Activated CD4-positive, alpha-beta T cell treated with anti-CD3 and anti-CD28 coated beads, Interleukin-2, Interleukin-4, amounts not matched to agents 100 ng/mL and 50 ng/mL, durations not matched to agents 16 hours and 8 hours (primary cell): ENCODE data around the gene NDUFB2.
"Not testable (repeated sequence)": the region's sequence is repeated elsewhere in the genome, so short reads cannot be mapped to it uniquely, and the experiment has no call there.

ENCODE experiments used
- DNase-seq: peaks from one replicate; pipeline ENCODE4 v3.0.0-alpha.2; 2020; ENCODE audit warnings: low spot score

The NDUFB2 gene

DNA sequence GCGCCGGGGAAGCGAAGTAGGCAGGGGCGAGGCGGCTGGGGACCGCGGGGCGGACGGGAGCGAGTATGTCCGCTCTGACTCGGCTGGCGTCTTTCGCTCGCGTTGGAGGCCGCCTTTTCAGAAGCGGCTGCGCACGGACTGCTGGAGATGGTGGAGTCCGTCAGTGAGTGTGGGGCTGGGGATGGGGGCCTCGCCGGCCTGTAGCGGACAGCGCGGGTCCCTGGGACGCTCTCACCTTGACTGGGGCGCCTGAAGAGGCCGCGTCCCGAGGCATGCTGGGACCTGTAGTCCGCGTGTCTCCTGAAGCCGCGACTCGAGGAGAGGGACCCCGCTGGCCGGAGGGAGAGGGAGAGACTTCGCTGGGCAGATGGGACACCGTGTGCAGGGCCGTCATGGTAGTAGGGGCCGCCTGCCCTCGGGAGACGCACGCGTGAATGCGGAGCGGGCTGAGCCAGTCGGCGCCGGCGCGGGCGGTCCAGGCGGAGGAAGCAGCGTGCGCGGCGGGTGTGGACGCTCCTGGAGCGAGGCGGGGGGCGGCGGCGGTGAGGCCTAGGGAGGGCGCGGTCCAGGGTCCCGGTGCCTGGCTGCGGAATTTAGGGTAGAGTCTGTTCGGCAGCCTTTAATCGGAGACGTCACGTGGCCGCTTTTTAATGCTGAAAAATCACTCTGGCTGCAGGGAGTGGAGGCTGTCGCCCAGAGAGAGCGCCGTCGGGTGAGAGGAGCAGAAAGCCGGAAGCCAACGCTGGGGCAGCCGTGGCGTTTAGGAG, at the start of gene NDUFB2:
NDUFB2 (plus strand) TSS at position 29 of the 767 bp plus-strand sequence; CDS start at position 66, 37 bp downstream.
- peak; percentile 71 for DNase-seq

DNA sequence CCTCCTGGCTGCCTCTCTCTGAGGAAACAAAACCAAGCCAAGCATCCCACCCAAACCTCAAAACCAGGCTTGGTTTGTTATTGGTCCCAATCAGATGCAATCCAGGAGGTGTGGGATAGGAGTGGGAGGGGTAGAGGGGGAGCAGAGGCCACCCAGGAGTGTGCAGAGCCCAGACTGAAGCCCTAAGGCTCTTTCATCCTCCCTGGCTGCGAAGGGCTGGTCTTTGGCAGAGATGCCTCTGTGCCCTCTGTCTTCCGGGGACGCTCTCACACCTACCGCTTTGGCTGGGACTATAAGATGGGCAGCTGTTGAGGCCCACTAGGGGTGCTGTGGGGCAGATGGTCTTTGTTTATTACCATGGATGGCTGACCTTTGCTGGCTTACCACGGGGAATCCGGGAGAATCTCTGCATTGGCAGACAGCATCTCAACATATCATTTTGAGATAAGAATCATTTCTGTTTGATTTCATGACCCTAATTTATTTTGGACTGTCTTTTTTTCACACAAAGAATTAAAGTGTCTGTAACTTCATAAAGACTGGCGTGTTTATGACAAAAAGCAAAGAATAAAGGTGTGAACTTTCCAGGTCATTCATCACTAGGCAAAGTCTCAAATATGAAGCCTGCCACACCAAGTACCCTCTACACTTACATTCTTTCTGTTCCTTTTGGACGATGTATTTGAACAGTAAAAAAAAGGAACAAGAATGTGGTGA, 49.4 kb upstream of the NDUFB2 start:
- DNase-seq: peak; percentile 28

DNA sequence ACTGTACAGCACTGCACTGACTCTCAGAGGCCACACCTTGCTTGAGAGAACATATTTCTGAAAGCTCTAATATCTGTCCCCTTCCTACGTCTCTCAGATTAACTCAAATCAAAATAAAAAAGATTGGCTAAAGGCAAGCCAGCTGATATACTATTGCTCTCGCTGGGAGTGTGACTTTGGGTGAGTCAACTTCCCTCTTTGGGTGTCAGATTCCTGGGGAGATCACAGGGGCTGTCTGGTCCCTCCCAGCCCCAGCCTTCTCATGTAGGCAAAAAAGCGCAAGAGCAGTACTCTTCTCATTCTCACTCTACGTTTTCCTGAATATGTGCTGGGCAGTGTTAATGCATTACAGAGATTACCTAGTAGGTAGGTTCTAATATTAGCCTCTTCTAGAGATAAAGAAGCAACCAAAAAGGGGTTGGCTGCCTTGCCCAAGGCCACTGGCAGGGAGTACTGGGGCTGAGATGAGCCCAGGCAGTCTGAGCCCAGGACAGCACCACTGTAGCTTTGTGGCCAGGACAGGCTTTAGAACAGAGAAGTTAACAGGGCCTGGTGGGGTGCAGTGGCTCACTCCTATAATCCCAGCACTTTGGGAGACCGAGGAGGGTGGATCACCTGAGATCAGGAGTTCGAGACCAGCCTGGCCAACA, 46.8 kb upstream of the NDUFB2 start:
- no peak for DNase-seq

DNA sequence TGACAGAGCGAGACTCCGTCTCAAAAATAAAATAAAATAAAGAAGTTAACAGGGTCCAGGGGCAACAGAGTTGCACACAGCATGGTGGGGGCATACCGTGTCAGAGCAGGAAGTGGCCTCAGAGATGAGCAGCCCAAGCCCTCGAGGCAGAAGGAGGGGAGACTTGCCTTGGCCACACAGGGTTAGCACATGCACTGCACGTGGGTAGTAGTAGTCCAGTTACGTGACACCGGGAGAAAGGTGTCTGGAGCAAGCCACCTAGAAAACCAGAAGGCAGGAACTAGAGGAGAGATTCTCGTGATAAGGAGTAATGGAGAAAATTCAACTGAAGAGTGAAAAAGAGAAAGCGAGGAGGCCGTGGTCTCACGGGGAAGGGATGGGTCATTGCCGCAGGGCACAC, 46.1 kb upstream of the NDUFB2 start:
- no peak for DNase-seq

DNA sequence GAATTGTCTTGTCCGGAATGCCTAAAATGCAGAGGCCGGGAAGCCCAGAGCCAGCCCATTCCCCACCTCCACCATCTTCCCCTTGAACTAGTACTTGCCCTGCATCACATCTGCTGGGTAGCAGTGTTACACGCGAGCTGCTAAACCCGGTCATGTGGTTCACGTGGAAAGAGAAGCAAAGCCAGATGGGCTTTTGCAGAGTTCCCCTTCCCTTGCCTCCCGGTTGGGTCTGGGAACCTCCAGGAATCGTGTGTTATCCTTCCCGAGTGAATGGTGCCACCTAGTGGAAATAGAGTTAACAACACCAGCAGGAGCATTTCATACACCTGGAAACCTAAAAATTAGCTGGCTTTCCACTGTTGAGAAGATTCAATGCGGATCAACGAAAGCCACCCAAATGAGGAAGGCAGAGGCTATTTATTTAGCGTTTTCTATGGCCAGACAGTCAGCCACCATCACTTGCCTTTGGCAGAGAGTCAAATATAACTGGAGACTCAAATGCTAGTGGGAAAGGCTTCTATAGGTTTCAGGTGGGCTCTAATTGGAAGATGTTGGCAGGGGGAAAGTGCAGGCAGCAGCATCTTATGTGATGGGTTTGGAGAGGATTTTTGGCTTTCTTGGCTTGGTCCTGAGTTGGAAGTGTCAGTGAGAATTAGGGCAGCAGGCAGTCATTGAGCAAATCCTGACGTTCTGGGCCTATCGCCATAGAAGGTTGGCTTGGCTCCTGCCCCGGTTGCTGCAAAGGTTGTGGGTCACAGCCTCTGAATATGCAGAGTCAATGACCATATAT, 43.0 kb upstream of the NDUFB2 start:
- peak; percentile 51 for DNase-seq

DNA sequence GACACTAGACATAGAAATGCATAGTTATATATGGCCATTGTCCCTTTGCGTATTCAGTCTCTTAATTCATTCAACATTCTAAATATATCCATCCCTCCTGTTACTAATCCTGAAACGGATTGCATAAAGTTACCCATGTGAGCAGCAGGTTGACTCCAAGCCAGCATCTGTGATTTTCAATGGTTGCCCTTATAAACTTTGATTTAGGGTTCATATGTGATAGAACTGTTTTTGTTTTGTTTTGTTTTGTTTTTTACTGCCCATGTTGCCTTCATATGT, 42.5 kb upstream of the NDUFB2 start:
- DNase-seq: no peak

DNA sequence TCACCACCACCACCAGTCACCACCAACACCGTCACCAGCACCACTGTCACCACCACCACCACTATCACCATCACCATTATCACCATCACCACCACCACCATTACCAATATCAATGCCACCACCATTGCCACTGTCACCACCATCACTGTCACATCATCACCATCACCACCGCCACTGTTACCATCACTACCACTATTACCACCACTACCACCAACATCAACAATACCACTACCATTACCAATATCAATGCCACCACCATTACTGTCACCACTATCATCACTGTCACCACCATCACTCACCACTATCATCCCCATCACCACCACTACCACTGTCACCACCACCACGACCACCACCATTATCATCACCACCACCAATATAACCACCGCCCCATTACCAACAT, 41.8 kb upstream of the NDUFB2 start:
- DNase-seq: no peak

DNA sequence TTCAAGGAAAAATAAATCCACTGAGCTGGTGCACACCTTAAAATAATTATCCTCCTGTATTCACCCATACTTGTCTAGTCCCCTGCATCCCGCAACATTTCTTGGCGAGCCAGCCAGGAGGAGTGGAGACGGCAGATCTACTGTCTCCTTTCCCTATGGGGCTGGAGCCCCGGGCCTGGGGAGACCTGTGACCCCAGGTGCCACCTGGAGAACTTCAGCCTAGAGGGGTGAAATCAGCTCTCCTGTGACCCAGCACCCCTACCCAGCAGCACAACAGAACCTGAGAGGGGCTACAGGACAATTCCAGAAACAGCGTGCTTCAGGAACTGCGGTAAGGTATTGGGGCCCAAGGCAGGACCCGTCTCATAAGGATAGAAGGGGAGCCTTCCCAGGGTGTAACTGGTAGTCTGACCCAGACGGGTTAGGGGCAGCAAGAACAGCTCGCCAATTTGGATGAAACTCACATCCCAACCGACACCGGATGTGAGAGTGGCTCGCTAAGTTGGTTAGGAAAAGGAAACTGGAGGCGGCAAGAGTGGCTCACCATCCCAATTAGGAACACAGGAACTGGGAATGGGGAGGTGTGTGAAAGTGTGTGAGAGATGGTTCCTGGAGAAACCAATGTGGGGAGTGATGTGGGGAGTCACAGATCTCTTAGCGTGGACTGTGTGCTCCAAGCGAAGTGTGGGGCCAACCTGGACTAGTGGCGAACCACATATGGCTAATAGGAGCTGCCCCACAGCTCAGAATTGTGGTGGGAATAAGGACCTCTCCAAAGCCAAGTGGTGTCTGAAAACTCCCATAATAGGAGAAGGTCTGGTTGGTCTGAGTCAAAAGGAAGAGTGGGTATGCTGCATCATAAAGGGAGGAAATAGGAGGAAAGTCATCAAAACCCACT, 40.7 kb upstream of the NDUFB2 start:
- DNase-seq: no peak

DNA sequence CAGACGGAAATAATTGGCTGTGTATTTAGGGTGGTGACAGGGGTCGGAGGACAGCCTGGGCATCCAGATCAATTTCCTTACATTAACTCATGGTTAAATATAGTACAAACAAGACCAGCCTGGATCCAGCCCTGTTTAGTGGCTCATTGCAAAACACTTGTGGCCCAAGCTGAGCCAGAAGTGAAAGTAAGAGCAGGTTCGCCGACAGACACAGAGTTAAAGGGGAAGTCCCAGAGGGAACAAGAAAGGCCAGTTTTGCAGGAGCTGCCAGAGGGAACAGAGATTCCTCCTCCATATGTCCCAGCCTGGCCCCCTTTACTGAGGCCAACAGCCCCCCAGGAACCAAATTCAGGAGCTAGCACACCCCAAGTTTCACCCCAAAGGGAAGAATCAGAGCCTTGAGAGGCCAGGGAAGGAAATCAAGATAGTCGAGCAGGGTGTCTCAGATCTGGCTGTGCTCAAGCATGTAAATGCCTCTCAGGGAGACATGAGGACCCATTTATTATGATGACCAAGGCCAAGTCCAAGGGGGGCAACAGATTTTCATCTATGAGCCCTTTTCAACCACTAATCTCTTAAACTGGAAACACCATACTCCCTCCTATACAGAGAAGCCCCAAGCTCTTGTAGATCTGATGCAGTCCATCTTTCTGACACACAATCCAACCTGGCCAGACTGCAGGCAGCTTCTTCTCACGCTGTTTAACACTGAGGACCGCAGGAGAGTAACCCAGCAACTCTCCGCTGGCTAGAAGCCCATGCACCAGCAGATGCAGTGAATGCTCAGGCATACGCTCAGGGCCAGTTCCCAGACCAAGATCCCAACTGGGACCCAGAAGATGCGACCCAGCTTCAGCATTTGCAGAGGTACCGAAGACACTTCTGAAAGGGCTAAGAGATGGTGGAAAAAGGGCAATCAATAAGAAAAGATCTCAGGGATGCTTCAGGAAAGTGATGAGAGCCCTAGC, 39.7 kb upstream of the NDUFB2 start:
- peak; percentile 56 for DNase-seq

DNA sequence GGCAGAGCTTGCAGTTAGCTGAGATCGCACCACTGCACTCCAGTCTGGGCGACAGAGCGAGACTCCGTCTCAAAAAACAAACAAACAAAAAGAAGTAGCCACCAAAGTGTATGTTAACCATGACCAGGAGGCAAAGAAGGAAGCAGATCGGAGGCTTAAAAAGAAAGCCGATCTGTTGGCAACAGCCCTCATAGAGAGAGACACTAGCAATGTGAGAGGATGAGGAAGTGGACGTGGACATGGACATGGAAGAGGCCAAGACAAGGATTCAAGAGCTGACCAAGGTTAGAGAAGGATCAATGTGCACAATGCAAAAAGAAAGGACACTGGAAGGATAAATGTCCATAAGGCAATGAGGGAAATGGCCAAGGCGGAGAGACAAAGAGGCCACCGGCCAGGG, 38.6 kb upstream of the NDUFB2 start:
- DNase-seq: no peak

DNA sequence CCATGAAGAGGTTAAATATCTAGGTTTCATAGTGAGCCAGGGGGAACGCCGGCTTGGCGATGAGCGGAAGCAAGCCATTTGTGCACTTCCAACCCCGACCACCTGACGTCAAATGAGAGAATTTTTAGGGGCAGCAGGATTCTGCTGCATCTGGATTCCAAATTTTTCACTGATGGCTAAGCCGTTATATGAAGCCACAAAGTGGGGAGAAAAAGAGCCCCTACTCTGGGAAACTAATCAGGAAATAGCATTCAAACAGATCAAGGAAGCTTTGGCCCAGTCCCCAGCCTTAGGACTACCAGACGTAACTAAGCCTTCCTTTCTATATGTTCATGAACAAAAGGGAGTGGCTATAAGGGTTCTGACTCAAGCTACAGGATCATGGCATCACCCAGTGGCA, 36.7 kb upstream of the NDUFB2 start:
- no peak for DNase-seq

DNA sequence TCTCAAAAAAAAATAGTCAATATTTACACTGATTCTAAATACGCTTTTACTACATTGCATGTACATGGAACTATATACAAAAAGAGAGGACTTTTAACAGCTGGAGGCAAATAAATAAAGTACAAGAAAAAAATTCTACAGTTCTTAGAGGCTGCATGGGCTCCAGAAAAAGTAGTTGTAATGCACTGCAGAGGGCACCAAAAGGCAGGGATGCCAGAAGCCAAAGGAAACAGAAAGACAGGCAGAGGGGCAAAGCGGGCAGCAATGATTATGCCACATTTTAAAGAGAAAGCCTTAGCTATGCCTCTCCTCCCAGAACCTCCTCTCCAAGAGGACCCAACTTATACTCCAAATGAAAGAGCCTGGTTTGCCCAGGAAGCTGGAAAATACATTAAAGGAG, 35.4 kb upstream of the NDUFB2 start:
- DNase-seq: no peak

DNA sequence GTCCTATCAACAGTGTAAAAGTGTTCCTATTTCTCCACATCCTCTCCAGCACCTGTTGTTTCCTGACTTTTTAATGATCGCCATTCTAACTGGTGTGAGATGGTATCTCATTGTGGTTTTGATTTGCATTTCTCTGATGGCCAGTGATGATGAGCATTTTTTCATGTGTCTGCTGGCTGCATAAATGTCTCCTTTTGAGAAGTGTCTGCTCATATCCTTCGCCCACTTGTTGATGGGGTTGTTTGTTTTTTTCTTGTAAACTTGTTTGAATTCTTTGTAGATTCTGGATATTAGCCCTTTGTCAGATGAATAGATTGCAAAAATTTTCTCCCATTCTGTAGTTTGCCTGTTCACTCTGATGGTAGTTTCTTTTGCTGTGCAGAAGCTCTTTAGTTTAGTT, 33.6 kb upstream of the NDUFB2 start:
- not testable (repeated sequence) for DNase-seq

DNA sequence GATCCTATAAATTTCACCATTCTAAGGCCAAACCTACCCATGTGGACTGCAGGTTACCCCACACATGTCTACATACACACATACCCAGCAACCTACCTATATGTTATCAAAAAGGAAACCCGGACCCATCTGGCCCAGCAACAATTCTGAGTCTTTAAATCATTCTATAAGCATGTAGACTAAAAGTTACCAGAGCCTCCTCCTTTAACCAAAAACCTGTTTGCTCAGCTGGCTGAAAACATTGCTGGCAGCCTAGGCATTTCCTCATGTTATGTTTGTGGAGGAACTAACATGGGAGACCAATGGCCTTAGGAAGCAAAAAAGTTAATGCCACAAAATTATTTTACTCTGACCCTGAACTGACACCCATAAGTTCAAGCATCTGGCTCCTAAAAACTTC, 29.0 kb upstream of the NDUFB2 start:
- DNase-seq: no peak

DNA sequence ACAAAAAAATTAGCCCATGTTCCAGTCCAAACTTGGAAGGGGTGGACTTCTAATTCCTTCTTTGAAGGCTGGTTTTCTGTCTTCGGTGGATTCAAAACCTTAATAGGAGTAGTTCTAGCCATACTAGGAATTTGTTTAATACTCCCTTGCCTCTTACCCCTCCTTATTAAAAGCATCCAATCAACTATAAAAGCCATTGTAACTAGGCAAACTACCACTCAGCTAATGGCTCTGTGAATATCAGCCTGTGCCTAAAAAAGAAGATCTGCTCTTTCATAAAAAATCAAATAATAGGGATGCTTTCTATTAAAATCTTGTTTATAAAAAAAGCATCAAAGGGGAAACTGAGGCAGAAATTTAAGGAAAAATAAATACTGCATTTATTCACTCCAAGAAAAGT, 27.9 kb upstream of the NDUFB2 start:
- DNase-seq: no peak

DNA sequence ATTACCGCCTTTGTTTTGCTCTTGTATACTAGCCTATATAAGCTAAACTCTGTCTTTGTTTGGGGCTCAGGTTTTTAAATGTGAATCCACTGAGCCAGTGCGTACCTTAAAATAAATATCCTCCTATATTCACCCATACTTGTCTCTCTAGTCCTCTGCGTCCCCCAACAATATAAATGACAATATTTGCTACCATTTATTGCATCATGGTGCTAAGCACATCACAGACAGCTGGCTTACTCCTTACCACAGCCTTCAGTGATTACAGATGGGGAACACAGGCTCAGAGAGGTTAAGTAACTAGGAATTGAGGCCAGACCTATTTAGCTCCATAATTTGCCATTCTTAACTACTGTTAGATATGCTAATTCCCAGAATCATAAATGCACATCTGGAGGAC, 27.2 kb upstream of the NDUFB2 start:
- DNase-seq: no peak

DNA sequence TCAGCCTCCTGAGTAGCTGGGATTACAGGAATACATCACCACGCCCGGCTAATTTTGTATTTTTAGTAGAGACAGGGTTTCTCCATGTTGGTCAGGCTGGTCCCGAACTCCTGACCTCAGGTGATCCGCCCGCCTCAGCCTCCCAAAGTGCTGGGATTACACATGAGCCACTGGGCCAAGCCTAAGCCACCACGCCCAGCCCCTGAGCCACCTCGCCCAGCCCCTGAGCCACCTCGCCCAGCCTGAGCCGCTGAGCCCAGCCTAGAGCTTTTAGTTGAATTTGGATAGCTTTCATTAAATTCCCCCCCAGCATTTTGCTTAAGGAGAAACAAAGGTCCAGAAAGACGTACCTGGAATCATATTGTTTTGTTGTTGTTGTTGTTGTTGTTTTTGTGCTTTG, 26.6 kb upstream of the NDUFB2 start:
- not testable (repeated sequence) for DNase-seq

DNA sequence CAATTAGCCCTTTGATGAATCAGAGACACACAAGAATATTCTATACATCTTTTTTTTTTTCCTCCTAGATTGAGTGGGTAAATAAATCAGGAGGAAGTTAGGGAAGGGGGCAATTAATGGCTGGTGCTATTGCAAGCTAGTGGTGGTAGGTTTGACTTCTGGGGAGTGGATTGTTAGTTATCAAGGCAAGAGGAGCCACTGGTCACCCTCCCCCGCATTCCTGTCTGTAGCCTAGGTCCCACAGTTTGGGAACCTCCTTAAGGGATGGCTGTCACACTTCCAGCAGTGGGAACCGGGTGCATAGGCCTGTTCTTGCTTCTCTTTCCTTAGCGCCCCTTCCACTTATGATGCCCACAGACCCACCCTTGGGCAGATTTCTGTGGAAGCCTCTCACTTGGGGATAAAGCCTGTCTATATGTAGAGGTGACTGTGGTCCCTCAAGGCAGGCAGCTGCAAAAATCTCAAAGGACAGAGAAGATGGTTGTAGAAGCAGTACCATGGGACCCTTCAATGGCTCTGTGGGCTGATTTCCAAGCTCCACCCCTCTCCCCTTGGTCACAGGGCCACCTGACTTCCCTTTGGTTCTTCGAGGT, 26.1 kb upstream of the NDUFB2 start:
- DNase-seq: no peak

DNA sequence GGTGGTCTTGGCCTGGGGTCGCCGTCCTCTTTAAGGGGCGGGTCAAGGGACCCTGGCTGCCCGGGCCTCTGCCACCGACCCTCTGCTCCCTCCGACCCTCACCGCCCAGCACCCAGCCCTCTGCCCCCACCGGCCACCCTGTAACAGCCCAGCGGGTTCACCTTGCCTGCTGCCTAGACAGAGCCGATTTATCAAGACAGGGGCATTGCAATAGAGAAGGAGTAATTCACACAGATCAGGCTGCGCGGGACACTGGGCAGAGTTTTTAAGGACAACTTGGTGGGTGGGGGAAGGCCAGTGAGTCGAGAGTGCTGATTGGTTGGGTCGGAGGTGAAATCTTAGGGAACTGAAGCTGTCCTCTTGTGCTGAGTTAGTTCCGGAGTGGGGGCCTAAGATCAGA, 24.5 kb upstream of the NDUFB2 start:
- DNase-seq: no peak
